GM12892 (cell line): ENCODE measurements around the gene LSG1.
"Not testable (repeated sequence)": the region's sequence is repeated elsewhere in the genome, so short reads cannot be mapped to it uniquely, and the experiment has no call there.

Experiments
- DNase-seq: peaks from one replicate; pipeline ENCODE4 v3.0.0; 2011; ENCODE audit not compliant: insufficient read length
- FAIRE-seq: peaks from 2 replicates; lab custom pipeline; 2011; peaks lifted over from hg19 to GRCh38; lab: Jason Lieb, UNC
- POLR2A ChIP-seq: IDR thresholded peaks from 2 replicates; pipeline ENCODE4 v1.6.1; 2011; ENCODE audit warnings: low read depth, low read length, control low read depth
- POLR2AphosphoS5 ChIP-seq: IDR thresholded peaks from 2 replicates; pipeline ENCODE4 v1.6.1; 2011; ENCODE audit warnings: low read depth, low read length, control low read depth
- TAF1 ChIP-seq: IDR thresholded peaks from 2 replicates; pipeline ENCODE4 v1.6.1; 2011; ENCODE audit warnings: low read depth, mild to moderate bottlenecking, control low read depth, low read length, borderline replicate concordance

The LSG1 gene

GRCh38 chr3:194607592-194608389, 64.2 kb downstream of the LSG1 start:
- no peak for TF ChIP-seq POLR2AphosphoS5
- no peak for TF ChIP-seq TAF1
- no peak for TF ChIP-seq POLR2A
- FAIRE-seq (no peak), DNase-seq (no peak)

- TF ChIP-seq POLR2AphosphoS5 = no peak
- no peak for TF ChIP-seq POLR2A
- TF ChIP-seq TAF1 = no peak
- DNase-seq = no peak
- no peak for FAIRE-seq
These were observed 65.0 kb downstream of the LSG1 start for GRCh38 chr3:194606941-194607340.

DNA sequence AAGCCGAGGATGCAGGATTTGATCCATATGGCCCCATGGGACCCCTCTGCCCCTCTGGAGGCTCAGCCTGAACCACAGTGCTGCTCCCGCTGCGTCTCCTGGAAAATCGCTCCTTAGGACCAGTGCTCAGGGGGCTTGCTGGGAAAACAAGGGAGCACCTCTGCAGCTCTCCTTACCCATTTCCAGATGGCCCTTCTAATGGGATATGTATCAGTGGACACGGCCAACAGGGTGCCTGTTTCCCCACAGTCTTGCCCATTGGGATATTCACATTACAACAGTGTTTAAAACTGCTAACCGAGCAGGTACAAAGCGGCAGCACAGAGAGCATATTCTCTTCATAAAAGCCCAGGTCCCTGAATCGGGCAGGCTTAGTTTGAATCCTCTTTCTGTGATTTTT, 65.8 kb downstream of the LSG1 start:
- TF ChIP-seq TAF1 = no peak
- no peak for TF ChIP-seq POLR2AphosphoS5
- TF ChIP-seq POLR2A = no peak
- DNase-seq = no peak
- FAIRE-seq = no peak

- FAIRE-seq = not testable (repeated sequence)
These were observed 66.7 kb downstream of the LSG1 start for GRCh38 chr3:194605314-194605713.

GRCh38 chr3:194604837-194605236, 67.2 kb downstream of the LSG1 start:
- TF ChIP-seq POLR2AphosphoS5 (no peak), POLR2A (no peak)
- DNase-seq = no peak
- FAIRE-seq = no peak

More at GRCh38 chr3:194605314-194605713, 66.7 kb downstream of the LSG1 start:
- not testable (repeated sequence) for DNase-seq

- TF ChIP-seq POLR2A (no peak), POLR2AphosphoS5 (no peak), TAF1 (no peak)
- FAIRE-seq (no peak), DNase-seq (no peak)
These were observed 67.9 kb downstream of the LSG1 start for GRCh38 chr3:194604126-194604525.

DNA sequence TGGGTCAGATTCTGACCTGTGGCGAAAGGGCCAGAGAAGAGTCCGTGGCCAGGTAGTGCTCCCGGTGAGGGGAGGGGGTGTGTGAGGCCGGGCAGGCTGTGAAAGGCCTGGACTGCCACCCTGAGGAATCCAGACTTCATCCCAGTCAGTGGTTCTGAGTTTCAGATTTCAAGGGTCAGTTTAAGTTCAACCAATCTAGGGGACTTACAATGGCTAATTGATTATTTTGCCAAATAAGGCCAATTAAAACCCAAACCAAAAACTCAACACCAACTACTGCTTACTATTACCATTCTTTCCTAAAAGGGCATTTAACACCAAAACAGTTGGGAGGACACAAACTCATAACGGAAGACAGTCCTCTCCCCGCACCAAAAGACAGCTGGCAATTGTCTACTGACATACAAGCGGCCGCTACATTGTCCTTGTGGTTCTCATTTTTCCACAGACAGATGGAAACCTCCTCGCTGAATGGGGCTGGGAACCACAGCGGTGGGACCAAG, 69.3 kb downstream of the LSG1 start:
- no peak for DNase-seq
- FAIRE-seq = no peak
- TF ChIP-seq TAF1 (no peak), POLR2A (no peak), POLR2AphosphoS5 (no peak)

- DNase-seq (no peak), FAIRE-seq (no peak)
- TF ChIP-seq POLR2A (no peak), TAF1 (no peak), POLR2AphosphoS5 (no peak)
These were observed 73.0 kb downstream of the LSG1 start for GRCh38 chr3:194598771-194599557.

DNA sequence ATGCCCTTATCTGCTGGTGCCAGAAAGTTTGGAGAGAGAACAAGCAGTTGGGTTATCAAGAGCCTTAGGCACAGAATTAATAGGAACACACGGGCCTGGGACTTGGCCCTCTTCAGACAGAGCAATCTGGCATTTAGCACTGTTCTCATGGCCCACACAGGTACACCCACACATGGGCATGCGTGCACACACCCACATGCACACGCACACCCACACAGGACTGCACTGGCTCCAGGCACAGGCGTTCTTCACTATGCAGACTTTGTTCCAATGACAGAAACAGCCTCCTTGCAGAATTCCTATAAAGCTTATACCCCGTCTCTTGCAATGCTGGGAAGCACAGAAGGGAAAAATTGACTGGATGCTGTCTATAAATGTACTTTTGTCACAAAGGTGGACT, 75.1 kb downstream of the LSG1 start:
- no peak for FAIRE-seq

GRCh38 chr3:194592798-194593752, 78.9 kb downstream of the LSG1 start:
- FAIRE-seq (no peak), DNase-seq (no peak)
- TF ChIP-seq POLR2AphosphoS5 (no peak), POLR2A (no peak), TAF1 (no peak)

More for the DNA sequence above, 75.1 kb downstream of the LSG1 start:
- TF ChIP-seq POLR2AphosphoS5 (no peak), POLR2A (no peak)
- no peak for DNase-seq
